HG02763 (cell line): Measurements from ENCODE around the gene TMEM200A.

Experiments
- ATAC-seq: cut with Tn5 transposase; IDR thresholded peaks from one replicate; pipeline ENCODE4 v1.9.1; 2021; ENCODE audit warnings: mild to moderate bottlenecking, moderate library complexity; ENCODE audit not compliant: unreplicated experiment

The TMEM200A gene

GRCh38 chr6:130377371-130377770 is 11.6 kb downstream of the TMEM200A start:
- ATAC-seq, result no peak

GRCh38 chr6:130377915-130378314 is 12.1 kb downstream of the TMEM200A start:
- ATAC-seq, result no peak

GRCh38 chr6:130379223-130379622 is 13.4 kb downstream of the TMEM200A start:
- ATAC-seq, result no peak

- ATAC-seq, result no peak
Measured at GRCh38 chr6:130381012-130381411, 15.2 kb downstream of the TMEM200A start.

- no peak for ATAC-seq
Measured at GRCh38 chr6:130381459-130382380, 15.9 kb downstream of the TMEM200A start.

- no peak for ATAC-seq
Measured at GRCh38 chr6:130382872-130383490, 17.2 kb downstream of the TMEM200A start.

- no peak for ATAC-seq
Measured at GRCh38 chr6:130385064-130385695, 19.4 kb downstream of the TMEM200A start.

GRCh38 chr6:130389142-130389541 is 23.3 kb downstream of the TMEM200A start:
- no peak for ATAC-seq

- ATAC-seq, result no peak
Measured at GRCh38 chr6:130390890-130391289, 25.1 kb downstream of the TMEM200A start.

GRCh38 chr6:130393306-130393705 is 27.5 kb downstream of the TMEM200A start:
- ATAC-seq, result no peak

- no peak for ATAC-seq
Measured at GRCh38 chr6:130394246-130394645, 28.4 kb downstream of the TMEM200A start.

- ATAC-seq, result no peak
Measured at GRCh38 chr6:130395164-130395563, 29.3 kb downstream of the TMEM200A start.

GRCh38 chr6:130396722-130397121 is 30.9 kb downstream of the TMEM200A start:
- no peak for ATAC-seq

GRCh38 chr6:130405549-130405948 is 39.7 kb downstream of the TMEM200A start:
- ATAC-seq, result no peak

GRCh38 chr6:130407032-130407431 is 41.2 kb downstream of the TMEM200A start:
- ATAC-seq, result no peak

GRCh38 chr6:130409418-130410100 is 43.7 kb downstream of the TMEM200A start:
- no peak for ATAC-seq

GRCh38 chr6:130411481-130411880 is 45.7 kb downstream of the TMEM200A start:
- ATAC-seq, result no peak

- no peak for ATAC-seq
Measured at GRCh38 chr6:130412556-130413290, 46.9 kb downstream of the TMEM200A start.

- no peak for ATAC-seq
Measured at GRCh38 chr6:130417951-130418350, 52.1 kb downstream of the TMEM200A start.

GRCh38 chr6:130420911-130421310 is 55.1 kb downstream of the TMEM200A start:
- ATAC-seq, result no peak
